BLaER1 treated with 17β-estradiol and CSF1 and Interleukin-3, amounts not matched to agents 10 nM and 100 nM (cell line): ENCODE data around the gene C19orf47.
A peak's percentile ranks its signal among the peaks of the same experiment; 100 is the strongest.
"Not testable (repeated sequence)": the region's sequence is repeated elsewhere in the genome, so short reads cannot be mapped to it uniquely, and the experiment has no call there.

ENCODE experiments used
- H3K27ac ChIP-seq, 11 experiments: shearing (Covaris generic); formaldehyde crosslinking; 2 replicates each; pipeline ENCODE4 v1.8.1; 2022
- H3K27me3 ChIP-seq, 11 experiments: shearing (Covaris generic); formaldehyde crosslinking; 2 replicates each; pipeline ENCODE4 v1.8.1; 2022
- H3K36me3 ChIP-seq, 11 experiments: shearing (Covaris generic); formaldehyde crosslinking; 2 replicates each; pipeline ENCODE4 v1.8.1; 2022
- H3K4me1 ChIP-seq, 10 experiments: shearing (Covaris generic); formaldehyde crosslinking; 2 replicates each; pipeline ENCODE4 v1.8.1; 2022
- H3K4me2 ChIP-seq, 11 experiments: shearing (Covaris generic); formaldehyde crosslinking; 2 replicates each; pipeline ENCODE4 v1.8.1; 2022
- H3K4me3 ChIP-seq, 10 experiments: shearing (Covaris generic); formaldehyde crosslinking; 2 replicates each; pipeline ENCODE4 v1.8.1; 2022
- H3K9ac ChIP-seq, 11 experiments: shearing (Covaris generic); formaldehyde crosslinking; 2 replicates each; pipeline ENCODE4 v1.8.1; 2022
- H3K9me3 ChIP-seq, 11 experiments: shearing (Covaris generic); formaldehyde crosslinking; replicated peaks in 1 of 11; 2 replicates each; pipeline ENCODE4 v1.8.1; 2022
- H4K20me1 ChIP-seq, 11 experiments: shearing (Covaris generic); formaldehyde crosslinking; 2 replicates each; pipeline ENCODE4 v1.8.1; 2022
- Cebpa-rat ChIP-seq, 11 experiments: shearing (Covaris generic); IDR thresholded peaks; 2 replicates each; pipeline ENCODE4 v1.8.1; 2022

C19orf47 gene

GRCh38 chr19:40379446-40380198 is 31.4 kb upstream of the C19orf47 start:
- Histone ChIP-seq H3K4me3 (no peak overlapping the region), H3K27ac (no peak overlapping the region)
- no peak for TF ChIP-seq Cebpa-rat (IDR thresholded peaks at IDR 0.05)

GRCh38 chr19:40378509-40378908 is 30.3 kb upstream of the C19orf47 start:
- no peaks in the 10 kb centered on the region for H3K9me3 ChIP-seq
- H3K36me3 ChIP-seq: peaks cover 0 to 60% (median 7%) of the 10 kb centered on the region in 11 experiments; a peak in 12 of 22 replicates
- H3K9ac ChIP-seq: no peak overlapping the region
- H3K4me3 ChIP-seq: no peak overlapping the region
- H3K4me2 ChIP-seq: no peak overlapping the region
- TF ChIP-seq Cebpa-rat (IDR thresholded peaks at IDR 0.05): no peak
- peaks cover 0 to 31% (median 0%) of the 10 kb centered on the region in 11 experiments; a peak in 6 of 22 replicates for H4K20me1 ChIP-seq
- H3K27ac ChIP-seq: no peak overlapping the region
- H3K4me1 ChIP-seq: peaks cover 0 to 15% (median 7%) of the 10 kb centered on the region in 10 experiments; a peak in 10 of 20 replicates
- no peaks in the 10 kb centered on the region for H3K27me3 ChIP-seq

More at GRCh38 chr19:40379446-40380198, 31.4 kb upstream of the C19orf47 start:
- Histone ChIP-seq H3K27me3 (no peaks in the 10 kb centered on the region), H3K9ac (no peak overlapping the region), H3K9me3 (no peaks in the 10 kb centered on the region), H3K4me1 (peaks cover 0 to 12% (median 5%) of the 10 kb centered on the region in 10 experiments; a peak in 10 of 20 replicates), H4K20me1 (peaks cover 0 to 31% (median 0%) of the 10 kb centered on the region in 11 experiments; a peak in 5 of 22 replicates), H3K4me2 (no peak overlapping the region), H3K36me3 (peaks cover 0 to 49% (median 3%) of the 10 kb centered on the region in 11 experiments; a peak in 10 of 22 replicates)

DNA sequence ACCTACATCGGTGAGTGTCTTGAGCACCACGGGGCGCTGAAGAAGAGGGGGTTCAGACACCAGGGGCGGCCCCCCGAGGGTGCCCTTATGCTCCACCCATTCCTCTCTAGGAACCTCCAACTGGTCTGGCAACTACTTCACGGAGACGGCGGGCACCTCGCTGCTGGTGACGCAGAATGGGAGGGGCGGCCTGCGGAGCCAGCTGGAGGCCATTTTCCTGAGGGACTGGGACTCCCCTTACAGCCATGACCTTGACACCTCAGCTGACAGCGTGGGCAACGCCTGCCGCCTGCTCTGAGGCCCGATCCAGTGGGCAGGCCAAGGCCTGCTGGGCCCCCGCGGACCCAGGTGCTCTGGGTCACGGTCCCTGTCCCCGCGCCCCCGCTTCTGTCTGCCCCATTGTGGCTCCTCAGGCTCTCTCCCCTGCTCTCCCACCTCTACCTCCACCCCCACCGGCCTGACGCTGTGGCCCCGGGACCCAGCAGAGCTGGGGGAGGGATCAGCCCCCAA is 29.7 kb upstream of the C19orf47 start:
- no peak overlapping the region for H3K4me3 ChIP-seq
- H3K4me2 ChIP-seq: no peak overlapping the region
- no peak for TF ChIP-seq Cebpa-rat (IDR thresholded peaks at IDR 0.05)
- peaks cover 0 to 31% (median 0%) of the 10 kb centered on the region in 11 experiments; a peak in 6 of 22 replicates for H4K20me1 ChIP-seq
- peaks cover 0 to 66% (median 7%) of the 10 kb centered on the region in 11 experiments; a peak in 12 of 22 replicates for H3K36me3 ChIP-seq
- no peak overlapping the region for H3K9ac ChIP-seq
- H3K9me3 ChIP-seq: no peaks in the 10 kb centered on the region
- H3K4me1 ChIP-seq: peaks cover 0 to 21% (median 10%) of the 10 kb centered on the region in 10 experiments; a peak in 12 of 20 replicates
- no peaks in the 10 kb centered on the region for H3K27me3 ChIP-seq
- H3K27ac ChIP-seq: no peak overlapping the region

GRCh38 chr19:40376286-40376862 is 28.2 kb upstream of the C19orf47 start:
- Histone ChIP-seq H3K9ac (no peak overlapping the region), H4K20me1 (peaks cover 0 to 40% (median 0%) of the 10 kb centered on the region in 11 experiments; a peak in 6 of 22 replicates), H3K27ac (no peak overlapping the region), H3K36me3 (peaks cover 0 to 81% (median 10%) of the 10 kb centered on the region in 11 experiments; a peak in 13 of 22 replicates), H3K9me3 (no peaks in the 10 kb centered on the region), H3K4me3 (no peak overlapping the region), H3K4me1 (peaks cover 0 to 33% (median 15%) of the 10 kb centered on the region in 10 experiments; a peak in 12 of 20 replicates), H3K4me2 (peak overlapping the region in 2 of 11 experiments; percentile 17 to 44; a peak in 3 of 22 replicates), H3K27me3 (no peaks in the 10 kb centered on the region)
- no peak for TF ChIP-seq Cebpa-rat (IDR thresholded peaks at IDR 0.05)

GRCh38 chr19:40374084-40374483 is 25.9 kb upstream of the C19orf47 start:
- H3K27me3 ChIP-seq: no peaks in the 10 kb centered on the region
- no peak for TF ChIP-seq Cebpa-rat (IDR thresholded peaks at IDR 0.05)
- H3K27ac ChIP-seq: no peak overlapping the region
- H3K4me2 ChIP-seq: no peak overlapping the region; a peak in 1 of 22 replicates
- peaks cover 6 to 45% (median 29%) of the 10 kb centered on the region in 10 experiments; a peak in 19 of 20 replicates for H3K4me1 ChIP-seq
- H4K20me1 ChIP-seq: peaks cover 0 to 34% (median 0%) of the 10 kb centered on the region in 11 experiments; a peak in 3 of 22 replicates
- H3K9ac ChIP-seq: no peak overlapping the region
- H3K9me3 ChIP-seq: no peaks in the 10 kb centered on the region
- peaks cover 0 to 83% (median 19%) of the 10 kb centered on the region in 11 experiments; a peak in 14 of 22 replicates for H3K36me3 ChIP-seq
- H3K4me3 ChIP-seq: no peak overlapping the region

GRCh38 chr19:40371802-40372122 is 23.6 kb upstream of the C19orf47 start:
- Histone ChIP-seq H3K36me3 (peaks cover 0 to 90% (median 24%) of the 10 kb centered on the region in 11 experiments; a peak in 14 of 22 replicates), H3K9me3 (no peaks in the 10 kb centered on the region)

DNA sequence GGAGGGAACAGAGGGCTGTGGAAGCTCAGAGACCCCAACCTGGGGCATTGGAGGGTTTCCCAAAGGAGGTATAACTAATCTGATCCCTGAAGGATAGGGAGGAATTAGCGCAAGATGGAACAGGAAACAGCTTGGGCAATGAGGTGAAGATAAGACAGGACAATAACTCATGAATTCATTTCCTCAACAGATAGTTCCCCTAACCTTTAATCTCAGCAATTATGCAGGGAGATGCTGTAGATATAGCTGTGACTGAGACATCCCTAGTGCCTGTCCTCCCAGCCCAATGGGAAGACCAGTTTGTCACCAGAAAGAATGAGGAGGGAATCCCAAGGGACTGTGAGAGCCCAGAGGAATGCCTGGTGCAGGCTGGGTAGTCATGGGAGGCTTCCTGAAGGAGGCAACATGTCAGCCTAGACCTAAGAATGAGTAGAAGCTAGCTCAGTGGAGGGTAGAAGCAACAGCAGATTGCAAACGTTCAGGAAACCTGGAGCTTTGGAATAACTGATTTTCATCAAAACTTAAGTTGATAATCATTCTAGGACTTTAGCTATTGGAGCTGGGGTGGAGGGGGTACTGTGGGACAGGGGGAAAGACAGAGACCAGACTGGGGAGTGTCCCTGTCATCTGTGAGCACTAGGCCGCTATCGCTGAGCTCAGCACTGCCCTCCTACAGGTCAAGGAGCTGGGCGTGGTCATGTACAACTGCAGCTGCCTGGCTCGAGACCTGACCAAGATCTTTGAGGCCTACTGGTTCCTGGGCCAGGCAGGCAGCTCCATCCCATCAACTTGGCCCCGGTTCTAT is 23.0 kb upstream of the C19orf47 start:
- no peak for TF ChIP-seq Cebpa-rat (IDR thresholded peaks at IDR 0.05)
- peaks cover 6 to 49% (median 30%) of the 10 kb centered on the region in 10 experiments; a peak in 19 of 20 replicates for H3K4me1 ChIP-seq
- peaks cover 0 to 90% (median 24%) of the 10 kb centered on the region in 11 experiments; a peak in 14 of 22 replicates for H3K36me3 ChIP-seq
- peaks cover 0 to 20% (median 0%) of the 10 kb centered on the region in 11 experiments; a peak in 5 of 22 replicates for H4K20me1 ChIP-seq
- no peak overlapping the region for H3K4me3 ChIP-seq
- H3K9ac ChIP-seq: no peak overlapping the region
- no peaks in the 10 kb centered on the region for H3K27me3 ChIP-seq
- no peaks in the 10 kb centered on the region for H3K9me3 ChIP-seq
- H3K27ac ChIP-seq: no peak overlapping the region
- H3K4me2 ChIP-seq: peak overlapping the region in 10 of 11 experiments; percentile 14 to 78 (median 47); a peak in 17 of 22 replicates

More at GRCh38 chr19:40371802-40372122, 23.6 kb upstream of the C19orf47 start:
- Histone ChIP-seq H3K4me1 (peaks cover 6 to 48% (median 30%) of the 10 kb centered on the region in 10 experiments; a peak in 19 of 20 replicates), H3K27ac (no peak overlapping the region), H3K9ac (no peak overlapping the region), H4K20me1 (peaks cover 0 to 20% (median 0%) of the 10 kb centered on the region in 11 experiments; a peak in 4 of 22 replicates), H3K27me3 (no peaks in the 10 kb centered on the region), H3K4me2 (peak overlapping the region in 1 of 11 experiments; percentile 78; a peak in 1 of 22 replicates), H3K4me3 (no peak overlapping the region)
- no peak for TF ChIP-seq Cebpa-rat (IDR thresholded peaks at IDR 0.05)

DNA sequence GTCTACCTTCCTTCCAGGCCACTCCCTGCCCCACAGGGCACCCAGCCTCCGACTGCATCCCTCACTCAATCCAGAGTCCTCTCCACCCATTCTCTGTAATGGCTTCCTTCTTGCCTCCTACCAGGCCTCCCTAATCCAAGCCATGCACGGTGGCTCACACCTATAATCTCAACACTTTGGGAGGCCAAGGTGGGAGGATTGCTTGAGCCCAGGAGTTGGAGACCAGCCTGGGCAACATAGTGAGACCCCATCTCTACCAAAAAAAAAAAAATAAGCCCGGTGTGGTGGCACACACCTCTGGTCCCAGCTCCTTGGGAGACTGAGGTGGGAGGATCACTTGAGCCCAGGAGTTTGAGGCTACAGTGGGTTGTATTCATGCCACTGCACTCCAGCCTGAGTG is 22.1 kb upstream of the C19orf47 start:
- H3K4me2 ChIP-seq: peak overlapping the region in 6 of 11 experiments; percentile 28 to 78 (median 60); a peak in 11 of 22 replicates
- H3K27me3 ChIP-seq, H3K27ac ChIP-seq, H3K9me3 ChIP-seq, H3K9ac ChIP-seq, H3K4me3 ChIP-seq: not testable (repeated sequence)
- peaks cover 0 to 90% (median 24%) of the 10 kb centered on the region in 11 experiments; a peak in 14 of 22 replicates for H3K36me3 ChIP-seq
- H3K4me1 ChIP-seq: peaks cover 6 to 57% (median 35%) of the 10 kb centered on the region in 10 experiments; a peak in 19 of 20 replicates
- H4K20me1 ChIP-seq: peaks cover 0 to 20% (median 0%) of the 10 kb centered on the region in 11 experiments; a peak in 5 of 22 replicates
